ENCODE data around the gene SCAPER. TPM values are rescaled to one million over a fixed set of nuclear protein-coding genes. Genes with fewer than 3 reads are reported as not detected.
A peak's percentile ranks its signal among the peaks of the same experiment; 100 is the strongest.
"Not testable (repeated sequence)": the region's sequence is repeated elsewhere in the genome, so short reads cannot be mapped to it uniquely, and the experiment has no call there.

The SCAPER gene
- total RNA-seq, 4 donors from 2014 or later: 29.9 to 86.6 (median 45.6) TPM

DNA sequence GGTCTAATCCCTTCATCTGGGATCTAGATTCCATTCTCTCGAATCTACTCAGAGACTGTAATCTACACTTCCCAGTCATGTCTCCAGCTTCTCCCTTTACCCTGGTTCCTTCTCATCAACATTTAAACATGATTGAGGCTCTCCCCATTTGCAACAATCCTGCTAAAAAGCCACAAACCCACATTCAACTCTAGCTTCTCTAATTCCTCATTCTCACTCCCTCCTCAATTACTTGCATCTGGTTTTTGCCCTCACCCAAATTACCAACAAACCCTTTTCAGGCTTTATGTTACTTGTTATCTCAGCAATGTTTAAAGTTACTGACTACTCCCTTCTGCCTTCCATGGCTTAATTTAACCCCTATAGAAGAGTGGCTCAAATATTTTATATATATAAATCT, 605.4 kb downstream of the SCAPER start:
- TF ChIP-seq CTCF (IDR thresholded peaks at IDR 0.05) (no peak), POLR2A (IDR thresholded peaks at IDR 0.05) (no peak)
- Histone ChIP-seq H3K9me3 (no peaks in the 10 kb centered on the region), H3K36me3 (no peaks in the 10 kb centered on the region), H3K27me3 (no peaks in the 10 kb centered on the region), H3K4me1 (peaks cover 0 to 6% (median 0%) of the 10 kb centered on the region in 4 donors), H3K4me3 (no peak overlapping the region), H3K27ac (peak overlapping the region in 1 of 4 donors; percentile 41)
- no peak for DNase-seq

- Histone ChIP-seq H3K36me3 (no peaks in the 10 kb centered on the region), H3K27me3 (no peaks in the 10 kb centered on the region), H3K4me3 (no peak overlapping the region), H3K27ac (peak overlapping the region in 1 of 4 donors; percentile 41), H3K9me3 (no peaks in the 10 kb centered on the region), H3K4me1 (peaks cover 0 to 6% (median 0%) of the 10 kb centered on the region in 4 donors)
- TF ChIP-seq CTCF (IDR thresholded peaks at IDR 0.05): no peak
- TF ChIP-seq POLR2A (IDR thresholded peaks at IDR 0.05): no peak
- no peak for DNase-seq
These were observed 606.2 kb downstream of the SCAPER start for GRCh38 chr15:76298986-76299385.

DNA sequence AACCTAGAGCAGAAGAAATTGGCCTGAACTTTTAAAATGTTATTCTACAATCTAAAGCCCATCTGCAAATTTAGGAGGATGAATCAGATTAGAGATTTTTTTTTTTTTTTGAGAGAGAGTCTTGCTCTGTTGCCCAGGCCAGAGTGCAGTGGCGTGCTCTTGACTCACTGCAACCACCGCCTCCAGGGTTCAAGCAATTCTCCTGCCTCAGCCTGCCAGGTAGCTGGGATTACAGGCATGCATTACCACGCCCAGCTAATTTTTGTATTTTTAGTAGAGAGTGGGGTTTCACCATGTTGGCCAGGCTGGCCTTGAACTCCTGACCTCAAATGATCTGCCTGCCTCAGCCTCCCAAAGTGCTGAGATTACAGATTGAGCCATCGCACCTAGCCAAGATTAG, 607.2 kb downstream of the SCAPER start:
- DNase-seq, H3K36me3 ChIP-seq, H3K27me3 ChIP-seq: not testable (repeated sequence)

More for the DNA sequence above, 607.2 kb downstream of the SCAPER start:
- not testable (repeated sequence) for H3K27ac ChIP-seq, H3K4me3 ChIP-seq, H3K9me3 ChIP-seq, H3K4me1 ChIP-seq

Small RNA genes within 50 kb of the gene (small RNA-seq; reads per million reads assigned to genes)
- gene AC090751.1 (0 reads per million in 2 donors), gene MIR3713 (0 reads per million in 2 donors)

Other genes starting within 250 kb of the SCAPER start
- gene RCN2, start 26.4 kb upstream of the SCAPER start, total RNA-seq: 10 to 100 TPM in 3 of 4 donors, 1 to 10 TPM in 1; 9.3 to 21.9 (median 20.1) TPM
- gene PSTPIP1, start 89.8 kb upstream of the SCAPER start, total RNA-seq: 10 to 100 TPM in 3 of 4 donors, 1 to 10 TPM in 1; 6.3 to 40.4 (median 19.5) TPM
- gene TSPAN3, start 165.8 kb upstream of the SCAPER start, total RNA-seq: 100 to 1,000 TPM in 3 of 4 donors, 10 to 100 TPM in 1; 92.4 to 778 (median 563) TPM

Data from Peyer's patch (tissue), 4 donors.